Measurements from ENCODE around the gene IQCE.

IQCE gene

DNA sequence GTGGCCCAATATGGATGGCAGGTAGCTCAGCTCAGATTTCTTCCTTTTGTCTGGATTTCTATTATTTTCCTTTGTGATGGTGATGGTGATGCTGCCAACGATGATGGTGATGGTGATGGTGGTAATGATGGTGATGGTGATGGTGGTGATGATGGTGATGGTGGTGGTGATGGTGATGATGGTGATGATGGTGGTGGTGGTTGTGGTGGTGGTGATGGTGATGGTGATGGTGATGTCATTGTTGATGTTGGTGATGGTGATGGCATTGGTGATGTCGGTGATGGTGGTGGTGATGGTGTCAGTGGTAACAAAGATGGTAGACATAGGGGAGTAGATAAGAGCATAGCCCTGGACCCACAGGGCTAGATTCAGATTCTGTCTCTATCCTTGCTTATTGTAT is 98.4 kb downstream of the IQCE start:
- Histone ChIP-seq H3K4me1 (ENCODE audit: control insufficient read depth, insufficient read depth, low read length) (no peaks in the 10 kb centered on the region), H3K27me3 (ENCODE audit: control insufficient read depth in 1 of 2, insufficient read depth in 2 of 2, low read length in 2 of 2) (no peaks in the 10 kb centered on the region), H3K4me3 (ENCODE audit: low read length in 2 of 2) (no peak overlapping the region), H3K27ac (ENCODE audit: low read length) (no peak overlapping the region), H3K9ac (ENCODE audit: low read length in 2 of 2) (no peak overlapping the region), H3K36me3 (ENCODE audit: control insufficient read depth in 2 of 2, insufficient read depth in 2 of 2, low read length in 2 of 2) (peaks cover 0 to 11% of the 10 kb centered on the region in 2 donors), H3K9me3 (ENCODE audit: control insufficient read depth in 2 of 2, low read length in 2 of 2) (no peaks in the 10 kb centered on the region)

DNA sequence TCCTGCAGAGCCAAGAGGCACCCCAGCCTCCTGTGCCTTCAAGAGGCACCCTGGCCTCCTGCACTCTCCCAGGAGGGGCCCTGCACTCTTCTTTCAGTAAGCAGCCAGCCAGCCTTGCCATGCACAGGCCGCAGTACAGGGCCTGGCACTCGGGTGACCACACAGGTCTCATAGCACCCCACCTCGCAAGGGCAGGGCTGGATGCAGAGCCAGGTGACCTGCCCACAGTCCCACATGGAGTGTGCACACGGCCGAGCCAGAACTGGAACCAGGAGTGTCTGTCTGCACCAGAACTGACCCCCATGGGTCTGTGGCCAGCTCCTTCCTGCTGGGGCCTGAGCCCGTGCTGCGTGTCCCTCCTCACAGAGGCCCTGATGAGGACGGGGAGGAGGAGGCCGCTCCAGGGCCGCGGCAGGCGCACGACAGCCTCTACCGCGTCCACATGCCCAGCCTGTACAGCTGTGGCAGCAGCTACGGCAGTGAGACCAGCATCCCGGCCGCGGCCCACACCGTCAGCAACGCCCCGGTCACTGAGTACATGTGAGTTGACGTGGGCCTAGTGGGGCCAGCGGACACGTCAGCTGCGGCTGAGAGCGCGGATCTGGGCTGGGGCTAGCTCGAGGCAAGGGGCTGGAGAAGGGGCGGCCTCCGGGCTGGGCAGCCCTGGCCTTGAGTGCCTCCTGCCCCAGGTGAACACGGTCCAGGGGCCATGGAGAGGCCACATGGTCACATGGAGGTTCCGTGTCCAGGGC is 99.3 kb downstream of the IQCE start:
- Histone ChIP-seq H3K27ac (ENCODE audit: low read length) (no peak overlapping the region), H3K36me3 (ENCODE audit: control insufficient read depth in 2 of 2, insufficient read depth in 2 of 2, low read length in 2 of 2) (peaks cover 0 to 11% of the 10 kb centered on the region in 2 donors)

DNA sequence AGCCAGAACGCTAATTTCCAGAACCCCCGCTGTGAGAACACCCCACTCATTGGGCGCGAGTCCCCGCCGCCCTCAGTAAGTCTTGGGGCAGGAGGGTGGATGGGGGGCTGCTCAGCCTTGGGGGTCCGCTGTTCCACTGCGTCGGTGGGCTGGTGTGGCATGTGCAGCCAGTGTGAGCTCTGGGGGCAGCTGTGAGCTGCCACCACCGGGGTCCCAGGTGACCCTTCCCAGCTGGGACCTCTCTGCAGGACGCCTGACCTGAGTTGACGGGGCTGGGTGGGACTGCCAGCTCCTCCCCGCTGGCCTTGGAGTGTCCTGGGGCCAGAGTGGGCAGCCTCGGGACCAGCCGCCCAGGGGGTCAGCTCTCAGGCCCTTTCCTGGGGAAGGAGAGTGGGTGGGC is 100.2 kb downstream of the IQCE start:
- Histone ChIP-seq H3K27ac (ENCODE audit: low read length) (no peak overlapping the region), H3K27me3 (ENCODE audit: control insufficient read depth in 1 of 2, insufficient read depth in 2 of 2, low read length in 2 of 2) (no peaks in the 10 kb centered on the region), H3K9me3 (ENCODE audit: control insufficient read depth in 2 of 2, low read length in 2 of 2) (no peaks in the 10 kb centered on the region), H3K36me3 (ENCODE audit: control insufficient read depth in 2 of 2, insufficient read depth in 2 of 2, low read length in 2 of 2) (peaks cover 0 to 11% of the 10 kb centered on the region in 2 donors), H3K9ac (ENCODE audit: low read length in 2 of 2) (no peak overlapping the region), H3K4me3 (ENCODE audit: low read length in 2 of 2) (no peak overlapping the region), H3K4me1 (ENCODE audit: control insufficient read depth, insufficient read depth, low read length) (peaks cover 5% of the 10 kb centered on the region)

More for the DNA sequence above, 99.3 kb downstream of the IQCE start:
- no peak overlapping the region for H3K9ac ChIP-seq (ENCODE audit: low read length in 2 of 2)
- no peaks in the 10 kb centered on the region for H3K9me3 ChIP-seq (ENCODE audit: control insufficient read depth in 2 of 2, low read length in 2 of 2)
- no peak overlapping the region for H3K4me3 ChIP-seq (ENCODE audit: low read length in 2 of 2)
- H3K4me1 ChIP-seq (ENCODE audit: control insufficient read depth, insufficient read depth, low read length) = peaks cover 3% of the 10 kb centered on the region
- H3K27me3 ChIP-seq (ENCODE audit: control insufficient read depth in 1 of 2, insufficient read depth in 2 of 2, low read length in 2 of 2) = no peaks in the 10 kb centered on the region

DNA sequence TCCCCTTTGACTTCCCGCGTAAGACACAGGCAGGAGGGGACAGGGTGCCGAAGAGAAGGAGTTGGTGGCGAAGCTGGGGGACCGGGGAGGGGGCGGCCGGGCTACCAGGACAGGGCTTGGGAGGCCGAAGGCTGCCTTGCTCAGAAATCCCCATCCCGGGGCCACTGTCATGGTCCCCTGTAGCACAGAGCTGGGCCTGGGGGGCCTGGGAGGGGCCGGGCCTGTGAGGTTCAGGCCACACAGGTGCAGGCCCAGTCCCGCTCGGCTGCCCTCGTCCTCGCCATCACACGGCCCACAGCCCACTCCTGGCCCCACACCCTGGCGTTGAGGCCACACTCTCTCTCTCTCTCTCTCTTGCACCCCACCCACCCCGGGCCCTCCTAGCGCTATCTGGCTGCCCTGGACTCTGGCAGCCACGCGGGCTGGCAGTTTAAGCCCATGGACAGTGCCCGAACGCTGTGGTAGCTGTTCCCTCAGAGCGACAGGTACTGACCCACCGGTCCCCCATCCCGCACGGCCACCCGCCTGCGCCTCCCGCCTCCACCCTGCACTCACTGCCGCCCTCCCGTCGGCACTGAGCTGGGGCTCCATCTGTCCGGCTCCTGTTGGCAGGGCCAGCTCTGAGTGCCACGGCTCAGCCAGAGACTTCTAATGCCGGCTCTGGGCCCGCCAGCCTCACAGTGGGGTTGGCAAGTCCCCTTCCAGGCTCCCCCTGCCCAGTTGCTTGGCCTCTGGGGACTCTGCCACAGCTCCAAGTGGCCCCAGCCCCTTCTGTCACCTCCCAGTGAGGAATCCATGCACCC is 101.0 kb downstream of the IQCE start:
- H3K36me3 ChIP-seq (ENCODE audit: control insufficient read depth in 2 of 2, insufficient read depth in 2 of 2, low read length in 2 of 2) = peaks cover 0 to 11% of the 10 kb centered on the region in 2 donors
- peaks cover 5% of the 10 kb centered on the region for H3K4me1 ChIP-seq (ENCODE audit: control insufficient read depth, insufficient read depth, low read length)

DNA sequence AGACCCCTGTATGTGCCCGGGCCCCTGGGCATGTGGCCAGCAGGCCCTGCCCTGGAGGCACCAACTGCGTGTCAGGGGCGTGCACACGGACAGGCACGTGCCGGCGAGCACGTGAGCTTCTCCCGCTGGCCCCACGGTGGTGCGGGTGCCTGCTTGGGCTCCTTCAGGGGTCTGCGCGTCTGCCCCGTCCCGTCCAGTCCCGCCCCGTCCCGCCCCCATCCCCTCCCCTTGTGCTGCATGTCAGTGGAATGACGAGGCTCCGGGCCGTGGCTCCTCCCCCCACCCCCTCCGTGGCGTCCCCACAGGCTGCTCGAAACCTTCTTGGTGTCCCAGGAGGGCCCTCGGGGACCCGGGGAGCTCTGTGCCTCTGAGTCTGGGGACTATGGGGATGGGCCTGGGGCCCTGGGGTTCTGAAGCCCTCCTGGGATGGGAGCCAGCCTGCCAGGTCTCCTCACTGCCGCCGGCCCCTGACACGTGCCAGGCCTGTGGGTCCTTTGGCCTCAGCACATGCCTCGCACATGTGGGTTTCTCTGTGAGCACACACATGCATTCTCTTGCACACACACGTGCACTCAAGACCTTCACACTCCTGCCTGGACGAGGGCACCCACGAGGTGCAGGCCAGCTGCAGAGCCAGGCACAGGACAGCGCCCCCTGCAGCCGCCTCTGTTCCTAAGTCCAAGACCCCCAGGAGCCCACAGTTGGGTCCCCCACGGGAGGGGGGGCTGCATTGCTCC is 101.7 kb downstream of the IQCE start:
- H3K36me3 ChIP-seq (ENCODE audit: control insufficient read depth in 2 of 2, insufficient read depth in 2 of 2, low read length in 2 of 2) = peaks cover 0 to 11% of the 10 kb centered on the region in 2 donors
- no peaks in the 10 kb centered on the region for H3K9me3 ChIP-seq (ENCODE audit: control insufficient read depth in 2 of 2, low read length in 2 of 2)
- no peak overlapping the region for H3K27ac ChIP-seq (ENCODE audit: low read length)
- peaks cover 5% of the 10 kb centered on the region for H3K4me1 ChIP-seq (ENCODE audit: control insufficient read depth, insufficient read depth, low read length)
- H3K4me3 ChIP-seq (ENCODE audit: low read length in 2 of 2) = no peak overlapping the region
- no peaks in the 10 kb centered on the region for H3K27me3 ChIP-seq (ENCODE audit: control insufficient read depth in 1 of 2, insufficient read depth in 2 of 2, low read length in 2 of 2)
- H3K9ac ChIP-seq (ENCODE audit: low read length in 2 of 2) = no peak overlapping the region

More for the DNA sequence above, 101.0 kb downstream of the IQCE start:
- H3K27me3 ChIP-seq (ENCODE audit: control insufficient read depth in 1 of 2, insufficient read depth in 2 of 2, low read length in 2 of 2) = no peaks in the 10 kb centered on the region
- no peak overlapping the region for H3K9ac ChIP-seq (ENCODE audit: low read length in 2 of 2)
- no peak overlapping the region for H3K4me3 ChIP-seq (ENCODE audit: low read length in 2 of 2)
- no peaks in the 10 kb centered on the region for H3K9me3 ChIP-seq (ENCODE audit: control insufficient read depth in 2 of 2, low read length in 2 of 2)
- no peak overlapping the region for H3K27ac ChIP-seq (ENCODE audit: low read length)

DNA sequence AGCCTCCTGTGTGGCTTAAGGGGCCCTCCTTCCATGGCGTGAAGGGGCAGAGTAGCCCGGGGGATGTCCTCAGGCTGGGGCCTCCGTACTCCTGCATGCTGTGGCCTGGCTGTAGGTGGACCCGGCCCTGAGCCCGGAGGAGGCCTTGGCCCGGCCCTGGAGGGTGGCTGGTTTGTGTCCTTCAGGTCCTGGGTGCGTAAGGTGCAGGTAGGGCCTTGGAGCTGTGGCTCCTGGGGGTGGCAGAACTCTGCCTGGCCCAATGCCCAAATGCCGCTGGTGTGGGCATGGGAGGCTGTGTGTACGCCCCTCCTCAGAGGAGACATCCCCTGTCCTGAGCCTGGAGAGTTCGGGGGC is 102.3 kb downstream of the IQCE start:
- H3K9me3 ChIP-seq (ENCODE audit: control insufficient read depth in 2 of 2, low read length in 2 of 2) = no peaks in the 10 kb centered on the region
- H3K4me1 ChIP-seq (ENCODE audit: control insufficient read depth, insufficient read depth, low read length) = peaks cover 5% of the 10 kb centered on the region
- H3K27me3 ChIP-seq (ENCODE audit: control insufficient read depth in 1 of 2, insufficient read depth in 2 of 2, low read length in 2 of 2) = no peaks in the 10 kb centered on the region
- H3K36me3 ChIP-seq (ENCODE audit: control insufficient read depth in 2 of 2, insufficient read depth in 2 of 2, low read length in 2 of 2) = peaks cover 0 to 11% of the 10 kb centered on the region in 2 donors
- no peak overlapping the region for H3K27ac ChIP-seq (ENCODE audit: low read length)
- H3K9ac ChIP-seq (ENCODE audit: low read length in 2 of 2) = no peak overlapping the region
- H3K4me3 ChIP-seq (ENCODE audit: low read length in 2 of 2) = no peak overlapping the region

DNA sequence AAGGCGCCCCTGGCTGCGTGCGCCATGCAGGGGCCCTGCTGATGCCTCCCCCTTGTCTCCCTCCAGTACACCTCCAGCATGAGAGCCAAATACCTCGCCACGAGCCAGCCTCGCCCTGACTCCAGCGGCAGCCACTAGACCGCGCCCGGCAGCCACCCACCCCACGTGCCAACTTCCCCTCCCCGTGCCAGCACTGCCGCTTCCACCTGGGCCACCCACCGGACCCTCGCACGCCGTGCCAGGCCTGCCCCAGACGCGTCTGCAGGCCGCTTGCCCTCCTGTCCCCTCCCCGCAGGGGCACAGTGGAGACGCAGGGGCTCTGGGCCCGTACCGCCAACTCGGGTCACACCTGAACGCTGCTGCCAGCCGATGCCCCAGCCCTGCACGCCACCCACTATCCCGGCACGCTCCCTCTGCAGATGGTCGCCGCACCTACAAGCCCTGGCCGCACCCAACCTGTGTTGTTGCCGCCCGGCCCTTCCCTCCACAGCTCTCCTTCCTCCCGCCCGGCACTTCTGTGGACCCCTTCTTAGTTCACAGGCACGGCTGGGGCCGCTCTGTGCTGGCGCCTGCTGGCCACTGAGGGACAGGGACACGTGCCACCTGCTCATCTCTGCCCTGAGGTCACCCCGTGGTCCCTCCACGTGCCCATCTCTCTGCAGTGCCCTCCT is 103.0 kb downstream of the IQCE start:
- peaks cover 0 to 2% of the 10 kb centered on the region in 2 donors for H3K9me3 ChIP-seq (ENCODE audit: control insufficient read depth in 2 of 2, low read length in 2 of 2)
- no peak overlapping the region for H3K9ac ChIP-seq (ENCODE audit: low read length in 2 of 2)
- H3K27me3 ChIP-seq (ENCODE audit: control insufficient read depth in 1 of 2, insufficient read depth in 2 of 2, low read length in 2 of 2) = no peaks in the 10 kb centered on the region
- H3K27ac ChIP-seq (ENCODE audit: low read length) = no peak overlapping the region
- H3K36me3 ChIP-seq (ENCODE audit: control insufficient read depth in 2 of 2, insufficient read depth in 2 of 2, low read length in 2 of 2) = peaks cover 0 to 7% of the 10 kb centered on the region in 2 donors
- peaks cover 5% of the 10 kb centered on the region for H3K4me1 ChIP-seq (ENCODE audit: control insufficient read depth, insufficient read depth, low read length)
- no peak overlapping the region for H3K4me3 ChIP-seq (ENCODE audit: low read length in 2 of 2)

DNA sequence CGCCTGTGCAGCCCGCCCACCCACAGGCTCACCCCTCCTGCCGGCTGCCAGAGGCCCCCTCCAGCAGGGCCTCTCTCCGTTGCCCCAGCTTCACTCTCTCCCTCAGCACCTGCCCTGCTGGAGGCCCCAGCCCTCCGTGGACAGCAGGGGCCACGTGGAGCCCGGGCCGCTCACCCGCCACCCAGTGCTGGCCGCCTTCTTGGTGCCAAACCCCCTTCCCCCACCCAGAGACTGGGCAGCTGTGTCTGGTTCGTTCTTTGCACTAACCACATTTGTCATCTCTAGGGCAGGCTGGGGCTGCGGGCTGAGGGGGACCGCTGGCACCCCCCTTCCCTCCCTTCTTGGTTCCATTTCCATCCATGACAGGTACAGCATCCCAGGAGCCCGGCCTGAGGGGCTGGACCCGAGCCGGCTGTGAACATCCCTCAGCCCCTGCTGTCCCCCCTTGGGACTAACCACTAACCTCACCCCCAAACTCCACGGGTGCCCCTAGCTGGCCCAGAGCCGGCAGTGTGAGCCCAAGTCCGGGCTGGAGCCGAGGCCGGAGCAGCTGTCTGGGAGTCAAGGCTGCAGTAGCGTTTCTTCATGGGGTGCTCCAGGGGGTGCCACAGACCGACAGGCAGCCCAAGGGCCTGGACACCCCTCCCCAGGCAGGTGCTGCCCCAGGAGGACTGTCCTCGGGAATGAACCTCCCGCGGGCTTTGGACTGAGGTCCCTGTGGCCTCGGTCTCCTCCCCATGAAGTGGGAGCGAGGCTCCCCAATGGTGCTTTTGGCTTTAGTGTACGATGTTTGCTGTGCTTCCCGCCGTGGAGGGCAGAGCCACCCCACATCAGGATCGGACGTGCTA is 103.7 kb downstream of the IQCE start:
- Histone ChIP-seq H3K27me3 (ENCODE audit: control insufficient read depth in 1 of 2, insufficient read depth in 2 of 2, low read length in 2 of 2) (no peaks in the 10 kb centered on the region), H3K4me3 (ENCODE audit: low read length in 2 of 2) (no peak overlapping the region), H3K9me3 (ENCODE audit: control insufficient read depth in 2 of 2, low read length in 2 of 2) (peaks cover 0 to 7% of the 10 kb centered on the region in 2 donors), H3K4me1 (ENCODE audit: control insufficient read depth, insufficient read depth, low read length) (peaks cover 5% of the 10 kb centered on the region), H3K27ac (ENCODE audit: low read length) (no peak overlapping the region), H3K9ac (ENCODE audit: low read length in 2 of 2) (no peak overlapping the region), H3K36me3 (ENCODE audit: control insufficient read depth in 2 of 2, insufficient read depth in 2 of 2, low read length in 2 of 2) (peaks cover 0 to 2% of the 10 kb centered on the region in 2 donors)

DNA sequence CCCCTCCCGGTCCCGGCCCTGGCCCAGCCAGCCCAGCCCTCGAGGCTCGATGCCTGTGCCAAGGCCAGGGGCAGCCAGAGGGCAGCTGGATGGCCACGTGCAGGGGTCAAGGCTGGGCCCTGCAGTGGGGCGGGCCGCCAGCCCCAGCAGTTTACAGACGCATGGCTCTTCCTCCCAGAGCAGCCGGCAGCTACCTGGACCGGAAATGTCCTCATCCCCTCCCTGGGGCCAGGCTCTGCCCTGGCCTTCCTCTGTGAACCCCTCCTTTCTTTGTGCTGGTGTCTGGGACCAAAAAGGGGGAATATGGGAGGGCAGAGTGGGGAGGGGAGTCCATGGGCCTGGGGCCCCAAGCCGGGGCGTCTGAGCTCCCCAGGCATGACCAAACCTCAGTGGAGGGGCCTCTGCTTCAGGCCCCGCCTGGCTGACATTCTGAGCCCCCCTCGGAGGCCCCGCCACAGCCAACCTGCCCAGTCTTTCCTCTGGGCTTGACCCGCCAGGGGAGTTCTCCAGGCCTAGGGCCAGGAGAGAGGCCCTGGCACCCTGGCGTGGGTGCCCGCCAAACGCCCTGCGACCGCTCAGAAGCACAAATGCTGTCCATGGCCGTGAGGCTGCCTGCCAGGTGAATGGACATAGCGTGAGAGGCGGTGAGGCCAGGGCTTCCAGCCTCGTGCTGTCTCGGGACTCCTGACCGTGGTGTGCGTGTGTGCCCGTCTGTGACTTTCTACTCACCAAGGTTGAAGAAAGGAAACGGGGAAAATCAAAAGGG is 104.5 kb downstream of the IQCE start:
- H3K9me3 ChIP-seq (ENCODE audit: control insufficient read depth in 2 of 2, low read length in 2 of 2) = peaks cover 0 to 7% of the 10 kb centered on the region in 2 donors
- peaks cover 5% of the 10 kb centered on the region for H3K4me1 ChIP-seq (ENCODE audit: control insufficient read depth, insufficient read depth, low read length)
- H3K27me3 ChIP-seq (ENCODE audit: control insufficient read depth in 1 of 2, insufficient read depth in 2 of 2, low read length in 2 of 2) = no peaks in the 10 kb centered on the region
- no peak overlapping the region for H3K4me3 ChIP-seq (ENCODE audit: low read length in 2 of 2)
- no peak overlapping the region for H3K9ac ChIP-seq (ENCODE audit: low read length in 2 of 2)
- H3K36me3 ChIP-seq (ENCODE audit: control insufficient read depth in 2 of 2, insufficient read depth in 2 of 2, low read length in 2 of 2) = no peaks in the 10 kb centered on the region
- no peak overlapping the region for H3K27ac ChIP-seq (ENCODE audit: low read length)
